PC-3 (cell line): ENCODE data around the gene TRDMT1. TPM values are rescaled to one million over a fixed set of nuclear protein-coding genes. Genes with fewer than 3 reads are reported as not detected.

Experiments
- ATAC-seq: fragments of 200-7000 bp; cut with Tn5 transposase; 2 replicates; pipeline ENCODE4 v1.9.1; 2020; ENCODE audit warnings: mild to moderate bottlenecking, moderate library complexity
- BruUV-seq: library from RNA; stranded (reverse); fragments of 400-500 nt; replicated peaks from 2 replicates; lab custom pipeline; 2021; lab: Mats Ljungman, UMichigan
- CTCF ChIA-PET: fragments of 300-600 bp; sonication (Branson Sonifier 250); formaldehyde crosslinking; loops from one replicate; lab custom pipeline; 2022; ENCODE audit warnings: antibody characterized with exemption; lab: Charles Lee
- POLR2A ChIA-PET: fragments of 300-600 bp; sonication (Branson Sonifier 250); formaldehyde crosslinking; loops from one replicate; lab custom pipeline; 2022; ENCODE audit warnings: antibody characterized with exemption; ENCODE audit not compliant: unreplicated experiment; lab: Charles Lee
- DNase-seq: peaks from one replicate; pipeline ENCODE4 v3.0.0-alpha.2; 2015
- H2AFZ ChIP-seq: fragments of 300-600 bp; sonication (generic); 2 replicates; pipeline ENCODE4 v1.6.0; 2016; ENCODE audit warnings: antibody characterized with exemption, low read length
- H3F3A ChIP-seq: fragments of 300-600 bp; sonication (generic); one replicate; pipeline ENCODE4 v1.6.0; 2017; ENCODE audit warnings: antibody characterized with exemption, low read length, control low read depth, mild to moderate bottlenecking; ENCODE audit not compliant: unreplicated experiment
- H3K27ac ChIP-seq: fragments of 300-600 bp; sonication (generic); 2 replicates; pipeline ENCODE4 v1.5.1; 2016; ENCODE audit warnings: mild to moderate bottlenecking, low read length
- H3K27me3 ChIP-seq: fragments of 300-600 bp; sonication (generic); 2 replicates; pipeline ENCODE4 v1.6.1; 2016; ENCODE audit warnings: low read length, mixed read lengths
- H3K36me3 ChIP-seq: fragments of 300-600 bp; sonication (generic); 2 replicates; pipeline ENCODE4 v1.6.1; 2016; ENCODE audit warnings: low read depth, mixed run types, low read length, mixed read lengths
- H3K4me1 ChIP-seq: fragments of 300-600 bp; sonication (generic); 2 replicates; pipeline ENCODE4 v1.5.1; 2016; ENCODE audit warnings: low read length; ENCODE audit not compliant: insufficient read depth
- H3K4me2 ChIP-seq: fragments of 300-600 bp; sonication (generic); 2 replicates; pipeline ENCODE4 v1.6.0; 2016; ENCODE audit warnings: low read length
- H3K4me3 ChIP-seq: fragments of 300-600 bp; sonication (generic); 2 replicates; pipeline ENCODE4 v1.5.1; 2016; ENCODE audit warnings: mild to moderate bottlenecking, low read length, mixed read lengths
- H3K79me2 ChIP-seq: fragments of 300-600 bp; sonication (generic); 2 replicates; pipeline ENCODE4 v1.6.1; 2017; ENCODE audit warnings: low read length, mixed read lengths
- H3K9ac ChIP-seq: fragments of 300-600 bp; sonication (generic); 2 replicates; pipeline ENCODE4 v1.6.0; 2016; ENCODE audit warnings: mild to moderate bottlenecking, low read length
- H3K9me2 ChIP-seq: fragments of 300-600 bp; sonication (generic); replicated peaks from 2 replicates; pipeline ENCODE4 v1.6.1; 2016; ENCODE audit warnings: mixed run types, low read length, mixed read lengths
- H3K9me3 ChIP-seq: fragments of 300-600 bp; sonication (generic); 2 replicates; pipeline ENCODE4 v1.6.1; 2016; ENCODE audit warnings: low read length, mixed read lengths
- H4K20me1 ChIP-seq: fragments of 300-600 bp; sonication (generic); 2 replicates; pipeline ENCODE4 v1.6.1; 2016; ENCODE audit warnings: low read length, mixed read lengths
- CTCF ChIP-seq: fragments of 300-600 bp; sonication (generic); conservative IDR thresholded peaks from 2 replicates; pipeline ENCODE4 v1.5.1; 2017; ENCODE audit warnings: antibody characterized with exemption, low read depth, mild to moderate bottlenecking, low read length
- EZH2 ChIP-seq: fragments of 300-600 bp; sonication (generic); IDR thresholded peaks from one replicate; pipeline ENCODE4 v1.6.1; 2017; ENCODE audit warnings: antibody characterized with exemption, mild to moderate bottlenecking, low read length; ENCODE audit not compliant: unreplicated experiment
- EZH2phosphoT487 ChIP-seq: fragments of 300-600 bp; sonication (generic); IDR thresholded peaks from 2 replicates; pipeline ENCODE4 v1.6.1; 2018; ENCODE audit warnings: mild to moderate bottlenecking, antibody characterized with exemption, low read length, borderline replicate concordance
- intact Hi-C: fragments of 100-400 bp; cut with micrococcal nuclease; formaldehyde crosslinking; loops from 2 replicates; pipeline ENCODE4 v1.9.0; 2023
- total RNA-seq: library from RNA; depleted of rRNA; stranded (reverse); fragments of >200 nt; gene quantifications from 2 replicates; pipeline ENCODE4 v1.2.3, GENCODE V29; 2014

The TRDMT1 gene
- total RNA-seq, 1 experiment from 2014 or later = 2.0 TPM

GRCh38 chr10:17217631-17218232, 16.3 kb upstream of the TRDMT1 start:
- Histone ChIP-seq H3K9ac (no peak overlapping the region), H3K9me2 (no peaks in the 10 kb centered on the region), H3K79me2 (no peaks in the 10 kb centered on the region), H3K27me3 (no peaks in the 10 kb centered on the region), H4K20me1 (no peaks in the 10 kb centered on the region), H3F3A (peaks cover 9% of the 10 kb centered on the region), H3K4me2 (no peak overlapping the region), H3K4me1 (peaks cover 53% of the 10 kb centered on the region), H2AFZ (no peak overlapping the region), H3K9me3 (no peaks in the 10 kb centered on the region), H3K27ac (peak overlapping the region; percentile 99), H3K36me3 (no peaks in the 10 kb centered on the region), H3K4me3 (no peak overlapping the region)
- ChIA-PET POLR2A (no interaction called here), CTCF (no interaction called here)
- BruUV-seq = no TSS peak
- intact Hi-C loops = no loop called here
- ATAC-seq = no peak
- TF ChIP-seq EZH2phosphoT487 (no peak), EZH2 (no peak), CTCF (no peak)
- DNase-seq = no peak

GRCh38 chr10:17216901-17217395, 15.5 kb upstream of the TRDMT1 start:
- Histone ChIP-seq H3K9ac (peak overlapping the region; percentile 79), H3F3A (peaks cover 9% of the 10 kb centered on the region), H3K36me3 (no peaks in the 10 kb centered on the region), H3K4me2 (peak overlapping the region; percentile 52), H3K9me3 (no peaks in the 10 kb centered on the region), H3K27ac (peak overlapping the region; percentile 99), H3K9me2 (no peaks in the 10 kb centered on the region), H3K4me3 (no peak overlapping the region), H3K4me1 (peaks cover 53% of the 10 kb centered on the region), H3K27me3 (no peaks in the 10 kb centered on the region), H2AFZ (no peak overlapping the region), H4K20me1 (no peaks in the 10 kb centered on the region), H3K79me2 (no peaks in the 10 kb centered on the region)
- TF ChIP-seq EZH2phosphoT487 = no peak
- no peak for TF ChIP-seq EZH2
- no peak for TF ChIP-seq CTCF
- intact Hi-C loops = loop anchor here (1.0 kb wide), 1 partner anchor 11 kb away; the partner anchor contains the start of gene VIM
- BruUV-seq = no TSS peak
- ATAC-seq = no peak
- DNase-seq = no peak
- ChIA-PET POLR2A (no interaction called here), CTCF (no interaction called here)
